Nephron (organoid): ENCODE measurements around the gene ATP8A2.

ENCODE experiments used
- H3K27ac Mint-ChIP-seq, 3 experiments: 2 replicates each; pipeline ENCODE4 v1.8.0; 2020; ENCODE audit warnings: mixed read lengths in 3 of 3, mild to moderate bottlenecking in 2 of 3, moderate library complexity in 1 of 3
- H3K27me3 Mint-ChIP-seq: 2 replicates; pipeline ENCODE4 v1.8.0; 2021; ENCODE audit warnings: low read depth, mild to moderate bottlenecking, moderate library complexity, mixed read lengths
- H3K36me3 Mint-ChIP-seq: 2 replicates; pipeline ENCODE4 v1.8.0; 2020; ENCODE audit warnings: low read depth, mixed read lengths
- H3K4me1 Mint-ChIP-seq: 2 replicates; pipeline ENCODE4 v1.8.0; 2020; ENCODE audit warnings: mixed read lengths
- H3K4me3 Mint-ChIP-seq, 3 experiments: 2 replicates each; pipeline ENCODE4 v1.8.0; 2020; ENCODE audit warnings: mild to moderate bottlenecking in 3 of 3, mixed read lengths in 3 of 3, moderate library complexity in 2 of 3
- H3K9me3 Mint-ChIP-seq: 2 replicates; pipeline ENCODE4 v1.8.0; 2020; ENCODE audit warnings: mixed read lengths
- TF ChIP-seq, protein P1 (sequence below), 3 experiments: fragments of 200-600 bp; sonication (generic); IDR thresholded peaks; one replicate each; pipeline ENCODE4 v1.5.0; 2021; ENCODE audit warnings: antibody characterized with exemption in 3 of 3; ENCODE audit not compliant: unreplicated experiment in 3 of 3

The ATP8A2 gene

DNA sequence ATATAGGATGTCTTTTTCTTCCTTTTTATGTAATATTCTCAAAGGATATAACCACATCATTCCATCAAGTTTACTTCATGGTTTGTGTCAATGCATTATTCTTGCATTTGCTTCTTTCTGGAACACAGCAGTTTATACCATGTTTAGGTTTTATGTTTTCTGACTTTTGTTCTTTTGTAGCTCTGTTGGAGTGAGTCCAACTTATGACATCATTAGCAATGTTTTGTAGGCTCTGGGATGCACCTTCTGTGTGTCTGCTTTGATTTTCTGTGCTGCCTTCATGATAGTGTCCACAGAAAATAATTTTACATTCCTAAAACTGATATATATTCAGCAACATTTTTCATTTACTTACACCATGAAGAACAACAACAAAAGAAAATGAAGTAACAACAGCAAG is 611.1 kb downstream of the ATP8A2 start:
- peaks cover 11% of the 10 kb centered on the region for H3K4me1 Mint-ChIP-seq
- TF ChIP-seq, protein P1, sequence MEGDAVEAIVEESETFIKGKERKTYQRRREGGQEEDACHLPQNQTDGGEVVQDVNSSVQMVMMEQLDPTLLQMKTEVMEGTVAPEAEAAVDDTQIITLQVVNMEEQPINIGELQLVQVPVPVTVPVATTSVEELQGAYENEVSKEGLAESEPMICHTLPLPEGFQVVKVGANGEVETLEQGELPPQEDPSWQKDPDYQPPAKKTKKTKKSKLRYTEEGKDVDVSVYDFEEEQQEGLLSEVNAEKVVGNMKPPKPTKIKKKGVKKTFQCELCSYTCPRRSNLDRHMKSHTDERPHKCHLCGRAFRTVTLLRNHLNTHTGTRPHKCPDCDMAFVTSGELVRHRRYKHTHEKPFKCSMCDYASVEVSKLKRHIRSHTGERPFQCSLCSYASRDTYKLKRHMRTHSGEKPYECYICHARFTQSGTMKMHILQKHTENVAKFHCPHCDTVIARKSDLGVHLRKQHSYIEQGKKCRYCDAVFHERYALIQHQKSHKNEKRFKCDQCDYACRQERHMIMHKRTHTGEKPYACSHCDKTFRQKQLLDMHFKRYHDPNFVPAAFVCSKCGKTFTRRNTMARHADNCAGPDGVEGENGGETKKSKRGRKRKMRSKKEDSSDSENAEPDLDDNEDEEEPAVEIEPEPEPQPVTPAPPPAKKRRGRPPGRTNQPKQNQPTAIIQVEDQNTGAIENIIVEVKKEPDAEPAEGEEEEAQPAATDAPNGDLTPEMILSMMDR (IDR thresholded peaks at IDR 0.05; ENCODE audit: unreplicated experiment in 3 of 3): no peak
- no peaks in the 10 kb centered on the region for H3K36me3 Mint-ChIP-seq
- peaks cover 9% of the 10 kb centered on the region for H3K27me3 Mint-ChIP-seq
- peak overlapping the region in 1 of 3 experiments; percentile 33 for H3K27ac Mint-ChIP-seq
- H3K9me3 Mint-ChIP-seq: no peaks in the 10 kb centered on the region
- H3K4me3 Mint-ChIP-seq: no peak overlapping the region

DNA sequence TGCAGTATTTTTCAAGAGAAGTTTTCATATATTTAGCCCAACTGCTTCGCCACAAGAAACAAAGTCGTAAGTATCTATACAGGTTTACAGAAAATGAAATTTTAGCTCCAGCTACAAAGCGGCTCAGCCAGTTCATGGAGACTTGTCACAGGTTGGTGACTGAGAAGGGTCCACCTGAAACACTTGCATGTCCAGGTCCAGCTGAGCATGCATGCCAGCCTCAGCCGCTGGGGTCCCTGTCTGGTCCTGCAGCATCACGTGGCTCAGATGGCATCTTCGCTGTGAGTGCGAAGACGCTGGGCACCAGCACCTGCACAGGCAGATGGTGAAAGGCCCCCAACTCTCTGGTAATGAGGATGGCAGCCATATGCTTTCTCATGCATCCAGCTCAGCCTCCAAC is 616.2 kb downstream of the ATP8A2 start:
- Mint-ChIP-seq H3K27ac (no peak overlapping the region), H3K4me1 (peaks cover 9% of the 10 kb centered on the region), H3K27me3 (peaks cover 9% of the 10 kb centered on the region), H3K4me3 (no peak overlapping the region), H3K9me3 (peaks cover 5% of the 10 kb centered on the region), H3K36me3 (no peaks in the 10 kb centered on the region)
- TF ChIP-seq, protein P1 (IDR thresholded peaks at IDR 0.05; ENCODE audit: unreplicated experiment in 3 of 3): no peak

DNA sequence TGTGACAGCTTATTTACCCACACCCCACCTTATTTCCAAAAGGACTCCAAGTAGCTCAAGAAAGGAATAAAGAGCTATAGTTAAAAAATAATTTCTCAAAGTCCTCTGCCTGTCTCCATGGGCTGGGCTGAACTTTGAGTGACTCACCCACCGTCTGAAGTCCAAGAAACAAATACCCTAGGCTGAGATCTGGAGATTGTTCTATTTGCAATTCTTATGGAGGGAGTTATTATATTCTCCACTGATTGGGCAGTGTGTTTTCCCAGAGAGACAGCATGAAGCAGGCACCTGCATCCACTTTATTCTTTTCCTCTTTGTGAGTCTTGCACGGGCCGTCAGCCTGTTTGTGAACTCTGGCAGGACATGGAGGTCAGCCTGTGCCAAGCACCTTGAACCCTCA is 616.9 kb downstream of the ATP8A2 start:
- Mint-ChIP-seq H3K9me3 (peaks cover 5% of the 10 kb centered on the region), H3K27ac (peak overlapping the region in 2 of 3 experiments; percentile 27 to 31), H3K4me1 (peaks cover 7% of the 10 kb centered on the region), H3K4me3 (no peak overlapping the region), H3K36me3 (no peaks in the 10 kb centered on the region), H3K27me3 (peaks cover 9% of the 10 kb centered on the region)
- TF ChIP-seq, protein P1 (IDR thresholded peaks at IDR 0.05; ENCODE audit: unreplicated experiment in 3 of 3): no peak

DNA sequence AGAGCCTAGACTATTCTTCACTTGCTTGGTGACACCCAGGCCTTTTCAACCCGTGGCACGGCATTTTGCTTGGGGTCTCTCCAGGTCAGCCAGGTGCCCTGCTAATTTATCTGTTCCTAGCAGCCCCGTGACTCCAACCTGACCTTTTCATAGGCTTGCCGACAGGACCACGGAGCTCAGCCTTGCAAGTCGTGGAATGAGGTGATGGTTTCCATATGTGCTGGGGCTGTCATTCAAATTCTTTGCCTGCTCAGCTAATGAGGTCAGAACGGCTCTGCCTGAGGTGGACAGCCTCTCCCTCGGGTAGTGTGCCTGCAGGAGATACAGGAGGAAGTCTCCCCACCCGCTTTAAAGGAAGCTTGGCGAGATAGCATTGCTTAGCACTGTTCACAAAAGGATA is 619.0 kb downstream of the ATP8A2 start:
- peaks cover 11% of the 10 kb centered on the region for H3K36me3 Mint-ChIP-seq
- no peak overlapping the region for H3K4me3 Mint-ChIP-seq
- H3K4me1 Mint-ChIP-seq: peaks cover 7% of the 10 kb centered on the region
- H3K9me3 Mint-ChIP-seq: peaks cover 20% of the 10 kb centered on the region
- TF ChIP-seq, protein P1 (IDR thresholded peaks at IDR 0.05; ENCODE audit: unreplicated experiment in 3 of 3): no peak
- no peak overlapping the region for H3K27ac Mint-ChIP-seq
- H3K27me3 Mint-ChIP-seq: no peaks in the 10 kb centered on the region

DNA sequence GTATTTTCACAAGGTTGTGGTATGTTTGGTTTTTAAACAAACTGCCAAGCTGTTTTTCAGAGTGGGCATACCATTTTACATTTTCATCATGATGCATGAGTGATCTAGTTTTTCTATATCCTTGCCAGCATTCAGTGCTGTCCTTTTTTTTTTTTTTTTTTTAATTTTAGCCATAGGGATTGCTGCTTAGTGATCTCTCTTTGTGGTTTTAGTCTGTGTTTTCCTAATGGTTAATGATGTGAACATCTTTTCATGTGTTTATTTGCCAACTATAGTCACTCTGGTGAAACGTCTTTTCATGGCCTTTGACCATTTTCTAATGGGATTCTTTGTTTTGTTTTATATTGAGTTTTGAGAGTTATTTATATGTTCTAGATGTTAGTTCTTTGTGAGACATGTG is 620.3 kb downstream of the ATP8A2 start:
- Mint-ChIP-seq H3K4me1 (peaks cover 7% of the 10 kb centered on the region), H3K4me3 (no peak overlapping the region), H3K27me3 (no peaks in the 10 kb centered on the region), H3K9me3 (peaks cover 22% of the 10 kb centered on the region), H3K36me3 (peaks cover 11% of the 10 kb centered on the region), H3K27ac (no peak overlapping the region)
- TF ChIP-seq, protein P1 (IDR thresholded peaks at IDR 0.05; ENCODE audit: unreplicated experiment in 3 of 3): no peak

DNA sequence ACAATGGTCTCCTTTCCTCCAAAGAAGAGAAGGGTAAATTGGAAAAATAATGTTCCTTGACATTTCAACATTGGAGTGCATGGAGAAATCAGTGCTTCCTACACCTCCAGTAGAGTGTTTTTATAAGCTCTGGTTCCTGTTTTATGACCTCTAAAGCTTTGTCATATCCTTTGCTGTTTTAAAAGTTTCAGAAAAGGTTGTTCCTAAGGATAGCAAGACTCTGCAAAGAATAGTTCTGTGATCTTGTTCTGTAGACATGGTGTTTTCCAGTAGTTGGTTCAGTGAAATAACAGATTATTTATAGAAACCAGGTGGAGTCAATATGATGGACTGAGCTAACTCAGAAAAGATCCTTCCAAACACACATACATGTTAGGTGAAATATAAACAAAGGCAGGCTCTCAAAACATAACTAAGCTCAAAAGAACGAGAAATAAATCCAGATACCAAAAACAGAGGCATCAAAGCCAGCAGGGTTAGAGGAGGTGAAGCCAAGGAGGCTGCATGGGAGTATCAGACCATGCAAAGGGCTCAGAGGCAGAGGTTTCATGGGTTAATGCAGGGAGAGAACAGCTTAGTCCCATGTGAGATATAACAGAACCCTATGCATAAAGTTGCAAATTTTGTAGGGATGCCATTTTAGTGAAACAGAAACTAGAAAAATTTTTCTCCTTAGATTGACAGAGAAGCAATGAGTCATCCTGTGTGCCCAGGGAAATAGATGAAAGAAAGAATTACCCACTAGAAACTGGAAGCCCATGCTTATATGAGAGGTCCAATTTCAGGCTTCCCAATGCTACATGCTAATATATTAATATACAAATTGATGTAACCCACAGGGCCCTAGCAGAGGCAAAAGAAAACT is 635.7 kb downstream of the ATP8A2 start:
- no peaks in the 10 kb centered on the region for H3K27me3 Mint-ChIP-seq
- H3K4me1 Mint-ChIP-seq: no peaks in the 10 kb centered on the region
- H3K4me3 Mint-ChIP-seq: no peak overlapping the region
- TF ChIP-seq, protein P1 (IDR thresholded peaks at IDR 0.05; ENCODE audit: unreplicated experiment in 3 of 3): no peak
- peaks cover 11% of the 10 kb centered on the region for H3K36me3 Mint-ChIP-seq
- H3K9me3 Mint-ChIP-seq: peaks cover 34% of the 10 kb centered on the region
- no peak overlapping the region for H3K27ac Mint-ChIP-seq
